Esophagus muscularis mucosa (tissue), 4 donors: Measurements from ENCODE around the gene TLE6.

ENCODE experiments used
- EP300 ChIP-seq: sonication (generic); formaldehyde crosslinking; IDR thresholded peaks from one replicate; pipeline ENCODE4 v1.6.1; 2017; ENCODE audit warnings: antibody characterized with exemption
- POLR2A ChIP-seq: fragments of 450-650 bp; IDR thresholded peaks from one replicate; pipeline ENCODE4 v1.6.1; 2017; ENCODE audit warnings: antibody characterized with exemption, moderate library complexity, mild to moderate bottlenecking, low read depth
- POLR2AphosphoS5 ChIP-seq, 2 donors: sonication (generic); formaldehyde crosslinking; IDR thresholded peaks; one replicate each; pipeline ENCODE4 v1.6.1; 2017; ENCODE audit warnings: antibody characterized with exemption in 2 of 2
- TF ChIP-seq, protein P1 (sequence below), 3 experiments: fragments of 200-600 bp in 2 of 3; fragments of 450-650 bp in 1 of 3; sonication (generic) in 2 of 3; IDR thresholded peaks; one replicate each; pipeline ENCODE4 v1.5.1; 2017 to 2019; ENCODE audit warnings: antibody characterized with exemption in 3 of 3, mild to moderate bottlenecking in 2 of 3, moderate library complexity in 1 of 3

DNA sequence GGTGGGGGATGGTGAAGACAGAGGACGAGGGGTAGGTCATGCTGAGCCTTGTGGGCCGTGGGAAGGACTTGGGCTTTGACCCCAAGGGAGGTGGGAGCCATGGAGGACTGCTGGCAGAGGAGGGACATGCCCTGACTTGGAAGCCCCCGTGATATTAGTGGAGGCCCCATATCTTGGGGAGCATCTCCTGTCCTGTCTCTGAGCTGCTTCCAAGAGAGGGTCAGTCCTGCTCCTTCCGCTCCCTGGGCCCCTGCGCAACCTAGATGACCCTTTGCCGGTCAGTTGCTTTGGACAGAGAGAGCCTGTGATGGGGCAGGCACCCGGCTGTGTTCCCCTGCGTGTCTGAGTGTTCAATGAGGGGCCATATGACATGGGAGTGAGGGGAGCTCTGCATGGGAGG is 5.2 kb downstream of the TLE6 start:
- TF ChIP-seq POLR2A (no peak), POLR2AphosphoS5 (IDR thresholded peaks at IDR 0.05) (no peak), EP300 (no peak)
- TF ChIP-seq, protein P1, sequence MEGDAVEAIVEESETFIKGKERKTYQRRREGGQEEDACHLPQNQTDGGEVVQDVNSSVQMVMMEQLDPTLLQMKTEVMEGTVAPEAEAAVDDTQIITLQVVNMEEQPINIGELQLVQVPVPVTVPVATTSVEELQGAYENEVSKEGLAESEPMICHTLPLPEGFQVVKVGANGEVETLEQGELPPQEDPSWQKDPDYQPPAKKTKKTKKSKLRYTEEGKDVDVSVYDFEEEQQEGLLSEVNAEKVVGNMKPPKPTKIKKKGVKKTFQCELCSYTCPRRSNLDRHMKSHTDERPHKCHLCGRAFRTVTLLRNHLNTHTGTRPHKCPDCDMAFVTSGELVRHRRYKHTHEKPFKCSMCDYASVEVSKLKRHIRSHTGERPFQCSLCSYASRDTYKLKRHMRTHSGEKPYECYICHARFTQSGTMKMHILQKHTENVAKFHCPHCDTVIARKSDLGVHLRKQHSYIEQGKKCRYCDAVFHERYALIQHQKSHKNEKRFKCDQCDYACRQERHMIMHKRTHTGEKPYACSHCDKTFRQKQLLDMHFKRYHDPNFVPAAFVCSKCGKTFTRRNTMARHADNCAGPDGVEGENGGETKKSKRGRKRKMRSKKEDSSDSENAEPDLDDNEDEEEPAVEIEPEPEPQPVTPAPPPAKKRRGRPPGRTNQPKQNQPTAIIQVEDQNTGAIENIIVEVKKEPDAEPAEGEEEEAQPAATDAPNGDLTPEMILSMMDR (IDR thresholded peaks at IDR 0.05): no peak
